Activated naive CD8-positive, alpha-beta T cell treated with anti-CD3 and anti-CD28 coated beads for 36 hours (primary cell): ENCODE results near the gene NIPAL3. TPM values are rescaled to one million over a fixed set of nuclear protein-coding genes. Genes with fewer than 3 reads are reported as not detected.
A peak's percentile ranks its signal among the peaks of the same experiment; 100 is the strongest.

Source experiments
- DNase-seq: peaks from one replicate; pipeline ENCODE4 v3.0.0; 2021
- H3K27ac Mint-ChIP-seq: one replicate; pipeline ENCODE4 v1.8.0; 2022; ENCODE audit warnings: mild to moderate bottlenecking, moderate library complexity, mixed read lengths
- H3K27me3 Mint-ChIP-seq: one replicate; pipeline ENCODE4 v1.8.0; 2022; ENCODE audit warnings: mild to moderate bottlenecking, mixed read lengths
- H3K36me3 Mint-ChIP-seq: one replicate; pipeline ENCODE4 v1.8.0; 2021; ENCODE audit warnings: mild to moderate bottlenecking, mixed read lengths
- H3K4me1 Mint-ChIP-seq: one replicate; pipeline ENCODE4 v1.8.0; 2021; ENCODE audit warnings: mixed read lengths
- H3K4me3 Mint-ChIP-seq: one replicate; pipeline ENCODE4 v1.8.0; 2022; ENCODE audit warnings: mild to moderate bottlenecking, moderate library complexity, mixed read lengths
- H3K9me3 Mint-ChIP-seq: one replicate; pipeline ENCODE4 v1.8.0; 2022; ENCODE audit warnings: mixed read lengths
- total RNA-seq, 2 experiments: library from RNA; stranded (reverse); gene quantifications; one replicate each; pipeline ENCODE4 v1.2.3, GENCODE V29; 2021

NIPAL3 gene
- total RNA-seq, 2 experiments from 2014 or later = 34.7 to 37.2 TPM

GRCh38 chr1:24498589-24498988 lies 83.0 kb downstream of the NIPAL3 start:
- Mint-ChIP-seq H3K9me3 (no peaks in the 10 kb centered on the region), H3K36me3 (peaks cover 12% of the 10 kb centered on the region), H3K4me3 (no peak overlapping the region), H3K4me1 (peaks cover 35% of the 10 kb centered on the region), H3K27ac (no peak overlapping the region), H3K27me3 (no peaks in the 10 kb centered on the region)
- DNase-seq = no peak

GRCh38 chr1:24500448-24501048 lies 84.9 kb downstream of the NIPAL3 start:
- peak overlapping the region; percentile 93 for H3K27ac Mint-ChIP-seq

GRCh38 chr1:24501371-24502064 lies 85.9 kb downstream of the NIPAL3 start:
- Mint-ChIP-seq H3K27ac (peak overlapping the region; percentile 93), H3K27me3 (no peaks in the 10 kb centered on the region)
- DNase-seq = peak; percentile 51

More at GRCh38 chr1:24500448-24501048, 84.9 kb downstream of the NIPAL3 start:
- Mint-ChIP-seq H3K4me3 (peak overlapping the region; percentile 89), H3K4me1 (peaks cover 44% of the 10 kb centered on the region), H3K27me3 (no peaks in the 10 kb centered on the region), H3K9me3 (no peaks in the 10 kb centered on the region), H3K36me3 (peaks cover 21% of the 10 kb centered on the region)
- no peak for DNase-seq

GRCh38 chr1:24502065-24502708 lies 86.6 kb downstream of the NIPAL3 start:
- H3K4me1 Mint-ChIP-seq = peaks cover 55% of the 10 kb centered on the region
- H3K27me3 Mint-ChIP-seq = no peaks in the 10 kb centered on the region
- H3K9me3 Mint-ChIP-seq = no peaks in the 10 kb centered on the region
- DNase-seq = peak; percentile 78
- H3K36me3 Mint-ChIP-seq = peaks cover 22% of the 10 kb centered on the region
- H3K4me3 Mint-ChIP-seq = peak overlapping the region; percentile 89
- H3K27ac Mint-ChIP-seq = peak overlapping the region; percentile 93

More at GRCh38 chr1:24501371-24502064, 85.9 kb downstream of the NIPAL3 start:
- Mint-ChIP-seq H3K4me3 (peak overlapping the region; percentile 89), H3K36me3 (peaks cover 17% of the 10 kb centered on the region), H3K4me1 (peaks cover 48% of the 10 kb centered on the region), H3K9me3 (no peaks in the 10 kb centered on the region)

GRCh38 chr1:24502709-24503058 lies 87.1 kb downstream of the NIPAL3 start, which contains the start of gene RCAN3:
Gene RCAN3, plus strand, starts transcription at chr1:24502836. Its CDS starts 11,537 bp downstream, at chr1:24514373.
- no peaks in the 10 kb centered on the region for H3K9me3 Mint-ChIP-seq
- DNase-seq = peak; percentile 97
- H3K36me3 Mint-ChIP-seq = peaks cover 27% of the 10 kb centered on the region
- H3K27ac Mint-ChIP-seq = peak within 1 kb of the TSS; percentile 93
- H3K4me3 Mint-ChIP-seq = peak within 1 kb of the TSS; percentile 98
- no peaks in the 10 kb centered on the region for H3K27me3 Mint-ChIP-seq
- H3K4me1 Mint-ChIP-seq = peaks cover 57% of the 10 kb centered on the region

- Mint-ChIP-seq H3K4me1 (peaks cover 62% of the 10 kb centered on the region), H3K9me3 (no peaks in the 10 kb centered on the region), H3K27me3 (no peaks in the 10 kb centered on the region), H3K36me3 (peaks cover 33% of the 10 kb centered on the region), H3K4me3 (peak overlapping the region; percentile 98), H3K27ac (peak overlapping the region; percentile 92)
- peak; percentile 41 for DNase-seq
These were observed 87.6 kb downstream of the NIPAL3 start for GRCh38 chr1:24503059-24503751.

GRCh38 chr1:24503870-24504523 lies 88.4 kb downstream of the NIPAL3 start:
- H3K27ac Mint-ChIP-seq = peak overlapping the region; percentile 92
- no peaks in the 10 kb centered on the region for H3K9me3 Mint-ChIP-seq
- DNase-seq = no peak
- no peaks in the 10 kb centered on the region for H3K27me3 Mint-ChIP-seq
- H3K4me1 Mint-ChIP-seq = peaks cover 66% of the 10 kb centered on the region
- H3K4me3 Mint-ChIP-seq = peak overlapping the region; percentile 98
- H3K36me3 Mint-ChIP-seq = peaks cover 38% of the 10 kb centered on the region

- no peak for DNase-seq
- Mint-ChIP-seq H3K36me3 (peaks cover 39% of the 10 kb centered on the region), H3K9me3 (no peaks in the 10 kb centered on the region), H3K4me3 (peak overlapping the region; percentile 98), H3K4me1 (peaks cover 66% of the 10 kb centered on the region), H3K27me3 (no peaks in the 10 kb centered on the region), H3K27ac (peak overlapping the region; percentile 92)
These were observed 89.0 kb downstream of the NIPAL3 start for GRCh38 chr1:24504560-24504959.

- peak overlapping the region; percentile 92 for H3K27ac Mint-ChIP-seq
- peaks cover 48% of the 10 kb centered on the region for H3K36me3 Mint-ChIP-seq
- H3K4me1 Mint-ChIP-seq = peaks cover 68% of the 10 kb centered on the region
- no peaks in the 10 kb centered on the region for H3K27me3 Mint-ChIP-seq
- H3K4me3 Mint-ChIP-seq = peak overlapping the region; percentile 71
- DNase-seq = no peak
- peaks cover 3% of the 10 kb centered on the region for H3K9me3 Mint-ChIP-seq
These were observed 90.2 kb downstream of the NIPAL3 start for GRCh38 chr1:24505816-24506215.

GRCh38 chr1:24506691-24507381 lies 91.2 kb downstream of the NIPAL3 start:
- peaks cover 58% of the 10 kb centered on the region for H3K36me3 Mint-ChIP-seq
- H3K4me1 Mint-ChIP-seq = peaks cover 66% of the 10 kb centered on the region
- peaks cover 3% of the 10 kb centered on the region for H3K9me3 Mint-ChIP-seq
- peak overlapping the region; percentile 71 for H3K4me3 Mint-ChIP-seq
- peak overlapping the region; percentile 92 for H3K27ac Mint-ChIP-seq
- H3K27me3 Mint-ChIP-seq = no peaks in the 10 kb centered on the region
- no peak for DNase-seq

GRCh38 chr1:24507405-24507804 lies 91.8 kb downstream of the NIPAL3 start:
- Mint-ChIP-seq H3K27me3 (no peaks in the 10 kb centered on the region), H3K4me1 (peaks cover 66% of the 10 kb centered on the region), H3K9me3 (peaks cover 3% of the 10 kb centered on the region), H3K36me3 (peaks cover 61% of the 10 kb centered on the region), H3K4me3 (peak overlapping the region; percentile 71), H3K27ac (peak overlapping the region; percentile 92)
- DNase-seq = no peak

GRCh38 chr1:24508911-24509310 lies 93.3 kb downstream of the NIPAL3 start:
- Mint-ChIP-seq H3K27ac (peak overlapping the region; percentile 92), H3K36me3 (peaks cover 61% of the 10 kb centered on the region), H3K4me1 (peaks cover 75% of the 10 kb centered on the region), H3K4me3 (no peak overlapping the region), H3K27me3 (no peaks in the 10 kb centered on the region), H3K9me3 (peaks cover 3% of the 10 kb centered on the region)
- no peak for DNase-seq

- no peak for DNase-seq
- Mint-ChIP-seq H3K4me3 (no peak overlapping the region), H3K4me1 (peaks cover 57% of the 10 kb centered on the region), H3K27ac (peak overlapping the region; percentile 25), H3K27me3 (no peaks in the 10 kb centered on the region), H3K36me3 (peaks cover 46% of the 10 kb centered on the region), H3K9me3 (peaks cover 3% of the 10 kb centered on the region)
These were observed 98.1 kb downstream of the NIPAL3 start for GRCh38 chr1:24513706-24514105.

GRCh38 chr1:24514946-24515345 lies 99.3 kb downstream of the NIPAL3 start:
- Mint-ChIP-seq H3K4me3 (no peak overlapping the region), H3K36me3 (peaks cover 44% of the 10 kb centered on the region), H3K9me3 (peaks cover 3% of the 10 kb centered on the region), H3K27me3 (no peaks in the 10 kb centered on the region), H3K4me1 (peaks cover 51% of the 10 kb centered on the region), H3K27ac (no peak overlapping the region)
- no peak for DNase-seq
